CD14-positive monocyte (primary cell): ENCODE measurements around the gene PTGR1. TPM values are rescaled to one million over a fixed set of nuclear protein-coding genes. Genes with fewer than 3 reads are reported as not detected.
"Not testable (repeated sequence)": the region's sequence is repeated elsewhere in the genome, so short reads cannot be mapped to it uniquely, and the experiment has no call there.

Experiments
- DNase-seq, 3 donors: peaks; one replicate each; pipeline ENCODE4 v3.0.0-alpha.2; 2011 to 2022
- H2AFZ ChIP-seq: 2 replicates; pipeline ENCODE4 v1.6.0; 2012; ENCODE audit warnings: mild to moderate bottlenecking, low read depth, low read length, inconsistent platforms; ENCODE audit not compliant: insufficient read depth, poor library complexity, severe bottlenecking
- H3K27ac ChIP-seq, 2 donors: 1 replicate in 1 of 2; 2 replicates in 1 of 2; pipeline ENCODE4 v1.5.1; 2012 to 2013; ENCODE audit warnings: low read length in 2 of 2, control low read depth in 1 of 2, inconsistent platforms in 1 of 2, low read depth in 1 of 2, mild to moderate bottlenecking in 1 of 2
- H3K27me3 ChIP-seq, 2 donors: one replicate each; pipeline versions ENCODE4 v1.6.0 to v1.6.1; 2011 to 2013; ENCODE audit warnings: low read length in 2 of 2; ENCODE audit not compliant: control insufficient read depth in 2 of 2, insufficient read depth in 2 of 2
- H3K36me3 ChIP-seq, 2 donors: replicated peaks in 1 of 2; 1 replicate in 1 of 2; 2 replicates in 1 of 2; pipeline versions ENCODE4 v1.5.1 to v1.6.1; 2012 to 2013; ENCODE audit warnings: low read length in 2 of 2, control low read depth in 1 of 2, inconsistent platforms in 1 of 2, mild to moderate bottlenecking in 1 of 2; ENCODE audit not compliant: insufficient read depth in 2 of 2, control insufficient read depth in 1 of 2
- H3K4me1 ChIP-seq, 2 donors: 1 replicate in 1 of 2; 2 replicates in 1 of 2; pipeline versions ENCODE4 v1.5.1 to v1.6.1; 2012 to 2013; ENCODE audit warnings: low read length in 2 of 2, control low read depth in 1 of 2, inconsistent platforms in 1 of 2, mild to moderate bottlenecking in 1 of 2, moderate library complexity in 1 of 2; ENCODE audit not compliant: insufficient read depth in 2 of 2, control insufficient read depth in 1 of 2
- H3K4me2 ChIP-seq: replicated peaks from 2 replicates; pipeline ENCODE3; 2012; ENCODE audit warnings: low read length, moderate library complexity, mild to moderate bottlenecking; ENCODE audit not compliant: poor library complexity, severe bottlenecking; ENCODE audit errors: extremely low read depth
- H3K4me3 ChIP-seq, 3 experiments: fragments of 200-600 bp in 1 of 3; sonication (generic) in 1 of 3; replicated peaks in 1 of 3; 1 replicate in 2 of 3; 2 replicates in 1 of 3; pipeline ENCODE4 v1.5.1; 2011 to 2013; ENCODE audit warnings: low read length in 3 of 3, mild to moderate bottlenecking in 3 of 3, control low read depth in 2 of 3, low read depth in 2 of 3, inconsistent platforms in 1 of 3, moderate library complexity in 1 of 3
- H3K79me2 ChIP-seq: 2 replicates; pipeline ENCODE4 v1.6.0; 2012; ENCODE audit warnings: mild to moderate bottlenecking, control low read depth, inconsistent platforms, low read length, moderate library complexity; ENCODE audit not compliant: insufficient read depth
- H3K9ac ChIP-seq: 2 replicates; pipeline ENCODE4 v1.6.0; 2017; ENCODE audit warnings: low read length, mild to moderate bottlenecking; ENCODE audit not compliant: insufficient read depth, poor library complexity, severe bottlenecking
- H3K9me3 ChIP-seq, 2 donors: replicated peaks in 1 of 2; 1 replicate in 1 of 2; 2 replicates in 1 of 2; pipeline versions ENCODE4 v1.5.1 to v1.6.1; 2012 to 2013; ENCODE audit warnings: low read length in 2 of 2, control low read depth in 1 of 2; ENCODE audit not compliant: control insufficient read depth in 1 of 2, insufficient read depth in 1 of 2
- H4K20me1 ChIP-seq: 2 replicates; pipeline ENCODE4 v1.6.0; 2012; ENCODE audit warnings: mild to moderate bottlenecking, low read length, control low read depth, moderate library complexity; ENCODE audit not compliant: insufficient read depth
- H3K27ac Mint-ChIP-seq, 7 donors: one replicate each; pipeline ENCODE4 v1.8.0; 2020; ENCODE audit warnings: mild to moderate bottlenecking in 7 of 7, mixed read lengths in 7 of 7, moderate library complexity in 6 of 7, inconsistent platforms in 2 of 7
- H3K27me3 Mint-ChIP-seq, 3 donors: one replicate each; pipeline ENCODE4 v1.8.0; 2021 to 2022; ENCODE audit warnings: low read depth in 3 of 3, mild to moderate bottlenecking in 3 of 3, mixed read lengths in 3 of 3, moderate library complexity in 3 of 3, inconsistent platforms in 1 of 3
- H3K36me3 Mint-ChIP-seq, 2 donors: one replicate each; pipeline ENCODE4 v1.8.0; 2020; ENCODE audit warnings: mixed read lengths in 2 of 2, inconsistent platforms in 1 of 2, mild to moderate bottlenecking in 1 of 2
- H3K4me1 Mint-ChIP-seq: one replicate; pipeline ENCODE4 v1.8.0; 2020; ENCODE audit warnings: mild to moderate bottlenecking, mixed read lengths
- H3K4me3 Mint-ChIP-seq, 2 donors: one replicate each; pipeline ENCODE4 v1.8.0; 2020; ENCODE audit warnings: mild to moderate bottlenecking in 2 of 2, mixed read lengths in 2 of 2, moderate library complexity in 1 of 2
- H3K9me3 Mint-ChIP-seq, 7 donors: one replicate each; pipeline ENCODE4 v1.8.0; 2020 to 2022; ENCODE audit warnings: mixed read lengths in 7 of 7, mild to moderate bottlenecking in 6 of 7, moderate library complexity in 6 of 7, inconsistent platforms in 2 of 7
- CTCF ChIP-seq: fragments of 200-600 bp; IDR thresholded peaks from one replicate; pipeline ENCODE4 v1.8.0; 2022; ENCODE audit warnings: antibody characterized with exemption, mild to moderate bottlenecking
- WGBS: methylation state at CpG from one replicate; pipeline ENCODE4 v1.1.5; 2013; ENCODE audit warnings: missing lambda C conversion rate; ENCODE audit not compliant: insufficient coverage; 5-methylcytosine and 5-hydroxymethylcytosine counted together
- intact Hi-C, 2 donors: fragments of 100-400 bp; cut with micrococcal nuclease; formaldehyde crosslinking; loops; one replicate each; pipeline versions ENCODE4 v1.15.0 to v1.15.1; 2023
- polyA plus RNA-seq, 3 donors: library from polyadenylated mRNA; depleted of rRNA in 1 of 3; unstranded in 2 of 3; stranded (reverse) in 1 of 3; fragments of 300-500 nt in 2 of 3; fragments of >200 nt in 1 of 3; fragmentation: Illumina TruSeq in 2 of 3; gene quantifications; 1 replicate in 2 of 3; 2 replicates in 1 of 3; pipeline ENCODE4 v1.2.3, GENCODE V29; 2012 to 2021

Gene PTGR1
- polyA plus RNA-seq, 3 donors, result 0.41 to 1.1 (median 0.68) TPM

- Histone ChIP-seq H3K9me3 (peaks cover 44 to 62% of the 10 kb centered on the region in 2 donors), H3K27me3 (no peaks in the 10 kb centered on the region), H4K20me1 (no peaks in the 10 kb centered on the region), H3K4me3 (no peak overlapping the region), H3K9ac (no peak overlapping the region), H3K36me3 (no peaks in the 10 kb centered on the region), H3K4me1 (no peaks in the 10 kb centered on the region), H3K4me2 (no peak overlapping the region), H2AFZ (no peak overlapping the region), H3K79me2 (no peaks in the 10 kb centered on the region), H3K27ac (no peak overlapping the region)
- DNase-seq, result no peak
- Mint-ChIP-seq H3K27ac (no peak overlapping the region), H3K36me3 (peaks cover 5 to 8% of the 10 kb centered on the region in 2 donors), H3K27me3 (no peaks in the 10 kb centered on the region), H3K4me1 (no peaks in the 10 kb centered on the region), H3K4me3 (no peak overlapping the region), H3K9me3 (peaks cover 43 to 75% (median 67%) of the 10 kb centered on the region in 7 donors)
- intact Hi-C loops, result no loop called here
- TF ChIP-seq CTCF, result no peak
- 97% methylated on average over 7 of the region's 7 CpGs for WGBS
These were observed 40.3 kb downstream of the PTGR1 start for GRCh38 chr9:111559000-111559610.

- H3K27ac ChIP-seq, H3K79me2 ChIP-seq, H3K4me3 ChIP-seq, H3K36me3 ChIP-seq, H3K27me3 ChIP-seq, H3K9ac ChIP-seq, H4K20me1 ChIP-seq, intact Hi-C loops, H3K4me2 ChIP-seq, H3K27ac Mint-ChIP-seq, H3K27me3 Mint-ChIP-seq, H3K4me3 Mint-ChIP-seq, H3K36me3 Mint-ChIP-seq, H3K4me1 Mint-ChIP-seq, H2AFZ ChIP-seq, DNase-seq, H3K4me1 ChIP-seq: not testable (repeated sequence)
- peaks cover 51 to 62% of the 10 kb centered on the region in 2 donors for H3K9me3 ChIP-seq
- 33% methylated on average over 1 of the region's 2 CpGs for WGBS
- peaks cover 47 to 68% (median 63%) of the 10 kb centered on the region in 7 donors for H3K9me3 Mint-ChIP-seq
These were observed 44.0 kb downstream of the PTGR1 start for GRCh38 chr9:111555425-111555824.
